ENCODE data around the gene TSPAN31.

TSPAN31 gene

GRCh38 chr12:57722716-57723629 is 21.9 kb upstream of the TSPAN31 start:
- DNase-seq: no peak

GRCh38 chr12:57723630-57723962 is 21.2 kb upstream of the TSPAN31 start:
- DNase-seq: no peak

GRCh38 chr12:57724003-57724935 is 20.6 kb upstream of the TSPAN31 start:
- DNase-seq: no peak

GRCh38 chr12:57724936-57725740 is 19.7 kb upstream of the TSPAN31 start:
- no peak for DNase-seq

GRCh38 chr12:57725851-57726150 is 19.0 kb upstream of the TSPAN31 start:
- DNase-seq: no peak

GRCh38 chr12:57726151-57726883 is 18.5 kb upstream of the TSPAN31 start:
- DNase-seq: peak; percentile 81

- DNase-seq: peak; percentile 49
These were observed 17.7 kb upstream of the TSPAN31 start for GRCh38 chr12:57726884-57727757.

GRCh38 chr12:57727758-57728395 is 17.0 kb upstream of the TSPAN31 start:
- peak; percentile 36 for DNase-seq

GRCh38 chr12:57729321-57729844 is 15.5 kb upstream of the TSPAN31 start:
- no peak for DNase-seq

- no peak for DNase-seq
These were observed 14.3 kb upstream of the TSPAN31 start for GRCh38 chr12:57730336-57731067.

- no peak for DNase-seq
These were observed 13.3 kb upstream of the TSPAN31 start for GRCh38 chr12:57731411-57732080.

GRCh38 chr12:57732270-57732669 is 12.6 kb upstream of the TSPAN31 start:
- DNase-seq: no peak

- DNase-seq: no peak
These were observed 11.9 kb upstream of the TSPAN31 start for GRCh38 chr12:57732726-57733593.

- no peak for DNase-seq
These were observed 10.9 kb upstream of the TSPAN31 start for GRCh38 chr12:57733928-57734327.

- DNase-seq: no peak
These were observed 10.2 kb upstream of the TSPAN31 start for GRCh38 chr12:57734591-57734990.

GRCh38 chr12:57735198-57735855 is 9.5 kb upstream of the TSPAN31 start:
- DNase-seq: no peak

- DNase-seq: no peak
These were observed 8.7 kb upstream of the TSPAN31 start for GRCh38 chr12:57735952-57736740.

Measured in NCI-H2029 (cell line).